Measurements from ENCODE around the gene ECSIT.

Gene ECSIT

DNA sequence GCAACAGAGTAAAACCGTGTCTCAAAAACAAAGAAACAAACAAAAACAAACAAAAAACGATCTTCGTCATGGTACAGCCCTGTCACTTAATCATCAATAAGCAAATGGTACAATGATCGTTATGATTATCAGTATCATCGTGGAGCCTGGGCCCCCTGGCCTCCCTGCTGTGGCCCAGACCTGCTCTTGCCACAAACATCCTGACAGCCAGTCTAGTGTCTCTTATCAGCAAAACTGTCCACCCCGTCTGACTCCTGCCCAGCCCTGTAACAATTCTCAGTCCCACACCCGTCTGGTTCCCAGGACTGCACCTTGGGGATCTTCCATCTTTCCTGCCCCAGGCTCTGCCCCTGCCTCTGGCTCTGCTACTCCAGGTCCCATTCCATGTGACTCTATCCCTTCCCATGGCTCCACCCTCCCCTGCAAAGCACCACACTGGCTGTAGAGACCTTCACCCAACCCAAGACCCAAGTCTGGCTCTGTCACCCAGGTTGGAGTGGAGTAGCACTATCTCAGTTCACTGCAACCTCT lies 29.0 kb downstream of the ECSIT start:
- no peak for DNase-seq (ENCODE audit: low read depth)

DNA sequence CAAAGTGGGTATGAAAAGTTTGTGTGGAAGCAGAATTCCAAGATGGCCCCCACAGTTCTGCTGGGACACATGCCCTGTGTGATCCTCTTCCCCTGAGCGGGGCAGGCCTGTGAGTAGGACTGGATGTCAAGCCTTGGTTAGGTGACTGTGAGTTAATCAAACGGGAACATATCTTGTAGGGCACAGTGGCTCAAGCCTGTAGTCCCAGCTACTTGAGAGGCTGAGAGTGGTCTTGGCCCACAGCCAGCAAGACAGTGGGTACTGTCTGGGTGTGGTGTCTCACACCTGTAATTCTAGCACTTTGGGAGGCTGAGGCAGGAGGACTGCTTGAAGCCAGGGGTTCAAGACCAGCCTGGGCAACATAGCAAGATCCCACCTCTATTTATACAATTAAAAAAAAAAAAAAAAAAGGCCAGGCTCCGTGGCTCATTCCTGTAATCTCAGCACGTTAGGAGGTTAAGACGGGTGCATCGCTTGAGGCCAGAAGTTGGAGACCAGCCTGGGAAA lies 29.7 kb downstream of the ECSIT start:
- DNase-seq (ENCODE audit: low read depth): no peak

DNA sequence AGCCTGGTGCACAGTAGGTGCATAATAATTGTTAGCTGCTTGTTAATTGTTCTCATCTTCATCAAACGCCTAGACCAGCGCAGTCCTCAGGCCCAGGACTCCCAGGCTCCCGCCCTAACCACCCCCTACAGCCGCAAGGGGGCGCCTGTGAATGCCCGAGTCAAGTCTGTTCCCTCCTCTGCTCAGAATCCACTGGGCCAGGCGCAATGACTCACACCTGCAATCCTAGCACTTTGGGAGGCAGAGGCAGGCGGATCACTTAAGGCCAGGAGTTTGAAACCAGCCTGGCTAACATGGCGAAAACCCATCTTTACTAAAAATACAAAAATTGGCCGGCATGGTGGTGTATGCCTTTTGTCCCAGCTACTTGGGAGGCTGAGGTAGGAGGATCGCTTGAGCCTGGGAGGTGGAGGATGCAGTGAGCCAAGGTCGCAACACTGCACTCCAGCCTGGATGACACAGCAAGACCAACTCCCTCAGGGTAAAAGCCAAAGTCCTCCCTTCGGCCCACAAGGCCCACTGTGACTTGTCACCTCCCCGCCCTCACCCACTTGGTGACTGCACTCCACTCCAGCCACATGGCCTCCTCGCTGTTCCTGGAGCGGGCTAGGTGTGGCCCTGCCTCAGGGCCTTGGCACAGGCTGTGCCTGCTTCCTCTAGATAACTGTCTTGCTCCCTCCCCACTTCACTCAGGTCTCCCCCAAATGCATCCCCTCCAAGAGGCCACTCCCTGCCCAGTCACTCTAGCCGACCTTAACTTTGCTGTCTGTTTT lies 32.4 kb downstream of the ECSIT start:
- peak; percentile 20 for DNase-seq (ENCODE audit: low read depth)

DNA sequence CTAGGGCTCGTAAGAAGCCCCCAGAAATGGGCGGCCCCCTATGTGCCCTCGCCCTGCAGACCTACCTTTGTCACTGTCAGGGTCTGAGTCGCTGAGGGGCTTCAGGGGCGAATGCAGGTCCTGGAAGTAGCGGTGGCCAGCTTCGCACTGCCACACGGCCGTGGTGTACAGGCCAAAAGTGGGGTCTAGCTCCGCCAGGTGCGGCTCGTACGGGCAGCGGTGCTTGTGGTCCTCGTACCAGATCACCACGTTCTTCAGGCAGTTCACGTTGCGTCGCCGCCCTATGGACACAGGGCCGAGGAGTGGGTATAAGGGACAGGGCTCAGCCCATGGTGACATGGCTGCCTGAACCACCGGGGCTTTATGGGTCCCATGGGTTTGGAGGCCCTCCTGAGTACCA lies 33.0 kb downstream of the ECSIT start:
- DNase-seq (ENCODE audit: low read depth): no peak

DNA sequence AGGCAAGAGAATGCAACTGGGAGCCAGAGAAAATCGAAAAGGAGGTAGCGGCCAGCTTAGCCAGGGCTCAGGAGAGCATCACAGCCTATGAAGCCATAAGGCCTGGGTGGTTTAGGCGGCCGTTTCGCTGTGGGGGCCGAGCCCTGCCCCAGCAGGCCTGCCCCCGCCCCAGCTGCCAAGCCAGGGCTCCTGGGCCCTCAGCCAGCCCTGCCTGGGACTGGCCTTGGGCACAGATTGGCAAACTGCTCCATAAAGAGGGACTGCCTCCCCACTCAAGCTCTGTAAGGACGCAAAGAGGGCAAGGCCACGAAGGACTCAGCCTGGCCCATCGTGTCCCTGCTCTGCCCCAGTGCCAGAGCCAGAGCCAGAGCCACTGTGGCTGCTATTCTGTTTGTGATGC lies 33.5 kb downstream of the ECSIT start:
- no peak for DNase-seq (ENCODE audit: low read depth)

DNA sequence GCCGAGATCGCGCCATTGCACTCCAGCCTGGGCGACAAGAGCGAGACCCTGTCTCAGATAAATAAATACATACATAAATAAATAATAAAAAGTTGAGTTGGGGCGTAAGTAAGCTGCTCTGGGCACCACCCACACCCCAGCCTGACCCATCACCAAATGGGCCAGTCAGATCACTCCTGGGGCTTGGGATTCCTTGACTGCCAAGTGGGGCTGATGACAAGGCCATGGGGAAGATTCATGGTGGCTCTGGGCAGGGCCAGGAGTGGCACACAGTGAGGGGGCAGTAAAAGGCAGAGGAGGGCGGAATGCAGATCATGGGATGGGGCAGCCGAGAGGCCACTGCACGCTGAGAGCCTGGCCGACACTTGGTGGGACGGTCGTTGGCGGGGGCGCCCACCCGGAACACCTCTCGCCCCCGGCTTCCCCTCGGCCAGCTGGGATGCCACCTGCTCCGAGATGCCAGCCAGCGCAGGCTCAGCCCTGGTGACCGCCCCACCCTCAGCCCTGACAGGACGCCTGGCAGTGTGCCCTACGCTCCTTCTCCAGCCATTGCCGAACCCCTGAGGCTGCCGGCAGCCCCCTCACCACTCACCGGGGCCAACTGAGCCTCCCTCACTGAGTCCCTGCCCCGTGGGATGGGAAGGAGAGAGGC lies 34.2 kb downstream of the ECSIT start:
- no peak for DNase-seq (ENCODE audit: low read depth)

DNA sequence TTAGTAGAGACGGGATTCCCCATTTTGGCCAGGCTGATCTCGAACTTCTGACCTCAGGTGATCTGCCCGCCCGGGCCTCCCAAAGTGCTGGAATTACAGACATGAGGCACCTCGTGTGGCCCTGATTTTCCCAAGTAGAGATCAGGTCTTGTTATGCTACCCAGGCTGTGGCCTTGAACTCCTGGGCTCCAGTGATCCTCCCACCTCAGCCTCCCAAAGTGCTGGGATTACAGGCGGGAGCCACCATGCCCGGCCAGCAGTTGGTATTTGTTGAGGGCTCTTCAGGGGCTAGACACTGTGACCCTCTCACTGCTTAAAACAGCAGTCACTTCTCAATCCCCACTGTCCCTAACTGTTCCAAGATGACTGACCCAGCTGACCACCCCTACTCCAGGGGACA lies 39.6 kb downstream of the ECSIT start:
- no peak for DNase-seq (ENCODE audit: low read depth)

DNA sequence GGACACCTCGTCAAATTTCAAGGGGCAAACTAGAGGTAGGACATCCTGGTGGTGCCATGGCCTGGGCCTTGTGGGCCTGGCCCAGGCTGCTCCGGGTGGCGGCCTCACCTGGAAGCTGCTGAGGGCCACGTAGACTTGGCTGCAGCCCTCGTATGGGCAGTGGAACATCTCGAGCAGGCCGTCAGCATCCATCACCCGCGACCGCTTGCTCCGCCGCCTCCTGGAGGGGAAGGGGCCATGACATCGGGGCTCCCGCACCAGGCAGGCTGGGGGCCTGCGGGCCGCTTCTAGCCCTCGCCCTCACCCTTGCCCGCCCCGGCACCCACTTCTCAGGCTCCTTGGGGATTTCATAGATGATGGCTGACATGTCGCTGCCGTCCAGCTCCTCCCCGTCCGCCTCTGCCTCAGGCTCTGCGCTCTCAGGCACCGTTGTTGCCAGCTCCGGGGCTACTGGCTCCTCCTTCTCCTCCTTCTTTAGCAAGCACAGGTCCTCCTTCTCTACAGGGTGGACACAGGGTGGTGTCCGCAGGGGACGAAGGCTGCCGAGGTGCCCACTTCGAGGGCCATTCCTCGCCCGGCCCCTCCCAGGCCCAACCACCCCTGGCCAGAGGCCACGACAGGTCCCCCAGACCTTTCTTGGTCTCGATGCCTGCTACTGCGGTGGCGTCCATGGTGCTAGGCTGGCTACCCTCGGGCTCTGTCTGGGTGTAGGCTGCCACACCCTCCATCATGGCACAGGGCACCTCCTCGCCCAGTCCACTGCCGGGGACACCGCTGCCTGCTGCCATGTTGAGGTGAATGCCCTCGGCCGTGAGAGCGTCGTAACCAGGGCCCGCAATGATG lies 42.1 kb downstream of the ECSIT start:
- DNase-seq (ENCODE audit: low read depth): no peak

DNA sequence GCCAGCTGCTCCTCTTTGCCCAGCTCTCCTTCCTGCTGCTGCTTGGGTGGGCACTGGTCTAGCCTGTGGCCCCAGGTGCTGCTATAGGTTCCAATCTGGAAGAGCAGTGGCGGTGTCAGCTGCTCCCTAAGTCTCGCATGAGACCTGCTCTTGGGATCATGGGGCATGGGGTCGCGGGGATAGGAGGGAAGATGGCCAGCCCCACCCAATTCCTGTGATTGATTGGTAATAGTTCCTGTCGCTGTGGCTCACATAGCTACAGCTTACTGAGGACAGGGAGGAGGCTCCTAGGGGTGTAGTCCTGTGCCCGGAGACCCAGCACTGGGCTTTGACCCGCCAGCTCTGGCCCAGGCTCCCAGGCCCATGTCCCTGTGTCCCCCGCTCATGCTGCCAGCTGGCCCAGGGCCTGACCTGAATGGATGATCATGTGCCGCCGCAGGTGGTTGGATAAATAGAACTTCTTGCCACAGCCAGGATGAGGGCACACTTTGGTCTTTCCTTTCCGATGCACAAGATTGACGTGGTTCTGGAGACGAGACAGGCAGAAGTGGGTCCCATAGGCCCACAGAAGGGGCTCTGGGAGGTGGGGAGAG lies 43.6 kb downstream of the ECSIT start:
- DNase-seq (ENCODE audit: low read depth): no peak

DNA sequence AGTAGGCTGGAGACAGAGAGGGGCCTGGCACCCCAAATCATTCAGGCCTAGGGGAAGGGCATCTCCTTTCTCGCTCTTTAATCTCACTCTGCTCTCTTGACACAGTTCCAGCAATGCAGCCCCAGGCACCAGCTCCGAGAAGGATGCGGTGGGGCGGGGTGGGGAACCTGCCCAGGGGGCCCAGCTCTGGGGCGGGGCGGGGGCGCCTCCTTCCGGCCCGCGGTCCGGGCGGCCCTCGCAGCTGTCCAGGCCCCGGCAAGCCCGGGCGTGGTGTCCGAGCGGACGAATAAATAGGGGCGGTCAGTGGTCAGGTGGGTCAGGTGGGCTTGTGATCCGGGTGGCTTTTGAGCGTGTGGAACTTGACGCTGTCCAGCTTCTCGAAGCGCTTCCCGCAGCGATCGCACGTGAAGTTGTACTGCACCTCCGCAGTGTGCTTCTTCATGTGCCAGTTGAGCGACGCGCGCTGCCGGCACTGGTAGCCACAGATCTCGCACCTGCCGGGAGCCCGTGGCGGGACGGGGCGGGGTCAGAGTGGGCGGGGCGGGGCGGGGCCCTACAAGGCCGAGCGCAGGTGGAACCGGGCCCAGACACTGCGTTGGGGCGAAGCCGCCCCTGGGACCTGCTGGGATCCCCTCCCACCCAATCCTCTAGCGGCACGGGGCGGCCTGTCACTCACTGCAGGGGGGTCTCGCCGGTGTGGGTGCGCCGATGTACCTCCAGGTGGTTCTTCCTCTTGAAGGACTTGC lies 45.4 kb downstream of the ECSIT start:
- no peak for DNase-seq (ENCODE audit: low read depth)

DNA sequence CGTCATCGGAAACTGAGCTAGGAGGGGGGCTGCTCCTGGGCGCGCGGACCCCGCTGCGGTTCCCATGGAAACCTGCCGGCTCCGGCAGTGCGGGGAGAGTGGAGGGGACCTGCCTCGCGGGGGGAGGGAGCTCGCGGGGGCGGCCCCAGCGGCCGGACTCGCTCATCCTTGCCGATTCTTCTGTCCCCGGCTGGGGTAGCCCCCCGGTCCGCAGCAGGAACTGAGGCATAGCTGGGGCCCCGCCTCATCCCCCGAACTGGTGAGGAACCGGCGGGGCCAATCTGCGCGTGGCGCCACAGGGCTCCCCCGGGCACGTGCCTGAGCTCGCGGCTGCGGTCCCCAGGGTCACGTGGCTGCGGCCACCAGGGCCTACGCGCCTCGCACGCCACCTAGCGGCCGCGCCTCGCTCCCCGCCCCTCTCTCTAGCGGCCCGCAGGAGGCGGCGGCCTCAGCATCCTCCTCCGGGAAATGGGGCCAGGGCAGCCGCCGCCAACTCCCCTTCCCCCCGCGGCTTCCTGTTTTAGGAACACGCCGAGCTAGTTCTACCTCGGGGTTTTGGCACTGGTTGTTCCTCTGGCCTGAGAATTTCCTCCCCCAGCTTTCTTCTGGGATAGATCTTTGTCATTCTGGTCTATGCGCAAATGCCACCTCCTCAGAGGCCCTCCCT lies 46.4 kb downstream of the ECSIT start:
- DNase-seq (ENCODE audit: low read depth): peak; percentile 76

DNA sequence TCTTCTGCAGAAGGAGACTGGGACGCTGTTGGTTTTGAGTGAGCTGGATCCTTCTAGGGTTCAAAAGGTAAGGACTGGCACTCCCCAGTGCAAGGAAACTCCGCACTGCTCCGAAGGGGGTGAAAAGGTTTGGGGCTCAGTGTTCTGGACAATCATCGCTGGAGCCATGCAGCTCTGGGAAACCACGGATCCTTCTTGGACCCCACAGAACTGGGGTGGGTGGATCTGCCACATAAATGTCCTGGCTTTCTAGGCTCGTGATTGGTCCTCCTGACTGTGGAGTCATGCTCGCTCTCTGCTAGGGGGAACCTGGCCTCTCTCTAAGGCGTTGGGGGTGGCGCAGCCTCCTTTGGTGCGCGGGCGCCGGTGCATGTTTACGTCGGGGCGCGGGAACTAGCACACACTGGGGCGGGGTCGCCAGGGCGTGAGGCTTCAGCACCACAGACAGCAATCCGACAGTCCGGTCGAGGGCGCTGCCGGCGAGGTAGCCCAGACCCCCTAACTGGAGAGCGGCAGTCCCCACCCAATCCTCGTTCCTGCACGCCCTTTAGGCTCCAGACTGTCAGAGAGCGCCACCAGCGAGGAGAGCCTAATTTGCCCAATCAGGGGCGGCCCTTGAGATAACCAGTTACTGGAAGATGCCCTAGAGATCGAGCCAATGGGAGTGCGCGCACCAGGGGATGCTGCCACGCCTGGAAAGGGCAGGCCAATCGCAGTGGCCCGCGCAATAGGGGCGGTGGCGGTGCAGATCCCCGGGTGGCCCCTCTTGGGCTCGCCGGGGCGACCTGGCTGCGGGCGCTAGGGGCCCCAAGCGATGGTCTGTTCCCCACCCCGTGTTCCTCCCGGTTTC lies 47.2 kb downstream of the ECSIT start:
- peak; percentile 44 for DNase-seq (ENCODE audit: low read depth)

DNA sequence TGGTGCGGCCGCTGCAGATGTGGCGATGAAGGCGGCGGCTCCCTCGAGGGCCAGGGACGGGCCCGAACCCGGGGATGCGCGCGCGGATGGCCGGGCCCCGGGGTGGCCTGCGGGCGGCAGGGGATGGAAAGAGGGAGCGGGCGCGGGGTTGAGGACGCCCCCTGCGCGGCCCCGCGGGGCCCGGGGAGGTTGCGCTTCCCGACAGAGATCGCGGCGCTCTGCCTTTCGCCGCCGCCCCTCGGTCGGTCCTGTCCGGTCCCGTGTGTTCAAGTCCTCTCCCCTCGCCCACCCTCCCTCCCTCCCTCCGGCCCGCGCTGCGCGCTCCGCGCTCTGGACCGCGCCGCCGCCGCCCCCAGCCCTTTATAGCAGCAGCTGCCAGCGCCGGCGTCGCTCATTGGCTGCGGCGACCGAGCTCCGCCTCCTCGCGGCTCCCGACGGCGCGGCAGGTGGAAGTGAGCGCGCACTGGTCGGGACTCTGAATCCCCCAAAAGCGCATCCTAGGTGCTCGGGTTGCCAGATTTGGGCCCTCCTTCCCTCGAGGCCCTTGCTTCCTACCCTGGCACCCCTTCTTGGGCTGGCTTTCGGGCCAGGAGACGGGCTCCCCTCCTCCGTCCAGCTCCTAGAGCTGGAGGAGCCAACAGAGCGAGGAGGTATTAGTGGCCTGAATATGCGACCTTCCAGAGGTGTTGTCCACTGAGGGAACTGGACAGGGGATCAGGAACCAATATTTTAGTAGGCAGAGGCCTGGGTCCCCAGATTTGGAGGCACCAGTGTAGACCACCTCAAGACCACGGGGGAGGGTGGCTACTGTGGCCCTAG lies 48.0 kb downstream of the ECSIT start, which contains the start of gene ELAVL3:
Gene ELAVL3, minus strand, starts transcription at position 332 of the 819 bp plus-strand sequence. CDS start 438 bp downstream, outside the sequence.
- DNase-seq (ENCODE audit: low read depth): no peak

DNA sequence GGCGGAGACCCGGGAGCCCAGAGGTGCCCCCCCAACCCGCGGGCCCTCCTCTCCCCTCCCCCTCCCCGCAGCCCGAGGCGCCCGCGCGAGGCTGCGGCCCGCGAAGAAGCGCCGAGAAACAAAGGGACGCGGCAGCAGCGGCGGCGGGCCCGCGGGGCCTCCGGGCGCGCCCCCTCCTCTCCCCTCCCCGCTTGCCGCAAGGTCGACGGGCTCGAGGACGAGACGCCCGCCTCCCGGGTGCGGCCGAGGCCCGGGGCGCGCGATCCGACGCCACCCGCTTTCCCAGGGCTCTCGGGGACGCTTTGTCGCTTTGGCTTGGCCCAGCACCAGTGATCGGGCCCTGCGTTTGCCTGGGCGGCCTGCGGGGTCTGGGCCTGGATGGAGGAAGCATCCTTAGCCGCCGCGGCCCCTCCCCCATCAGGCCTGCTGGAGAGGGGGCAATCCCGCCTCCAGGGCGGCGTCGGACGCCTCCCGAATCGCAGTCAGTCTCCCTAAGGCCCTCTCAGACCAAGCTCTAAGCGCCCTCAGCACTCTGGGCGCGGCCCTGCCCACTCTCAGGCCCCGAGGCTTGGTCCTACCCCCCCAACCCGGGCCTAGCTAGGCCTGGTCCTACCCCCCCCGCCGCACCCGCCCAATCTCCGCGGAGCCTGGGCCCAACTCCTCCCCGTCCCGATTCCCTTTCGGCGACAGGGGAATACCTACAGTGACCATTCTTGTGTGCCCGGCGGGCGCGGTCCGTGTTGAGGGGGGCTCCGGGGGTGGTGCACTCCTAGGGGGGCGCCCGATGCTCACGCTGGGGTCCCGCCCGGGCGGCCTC lies 48.8 kb downstream of the ECSIT start:
- no peak for DNase-seq (ENCODE audit: low read depth)

DNA sequence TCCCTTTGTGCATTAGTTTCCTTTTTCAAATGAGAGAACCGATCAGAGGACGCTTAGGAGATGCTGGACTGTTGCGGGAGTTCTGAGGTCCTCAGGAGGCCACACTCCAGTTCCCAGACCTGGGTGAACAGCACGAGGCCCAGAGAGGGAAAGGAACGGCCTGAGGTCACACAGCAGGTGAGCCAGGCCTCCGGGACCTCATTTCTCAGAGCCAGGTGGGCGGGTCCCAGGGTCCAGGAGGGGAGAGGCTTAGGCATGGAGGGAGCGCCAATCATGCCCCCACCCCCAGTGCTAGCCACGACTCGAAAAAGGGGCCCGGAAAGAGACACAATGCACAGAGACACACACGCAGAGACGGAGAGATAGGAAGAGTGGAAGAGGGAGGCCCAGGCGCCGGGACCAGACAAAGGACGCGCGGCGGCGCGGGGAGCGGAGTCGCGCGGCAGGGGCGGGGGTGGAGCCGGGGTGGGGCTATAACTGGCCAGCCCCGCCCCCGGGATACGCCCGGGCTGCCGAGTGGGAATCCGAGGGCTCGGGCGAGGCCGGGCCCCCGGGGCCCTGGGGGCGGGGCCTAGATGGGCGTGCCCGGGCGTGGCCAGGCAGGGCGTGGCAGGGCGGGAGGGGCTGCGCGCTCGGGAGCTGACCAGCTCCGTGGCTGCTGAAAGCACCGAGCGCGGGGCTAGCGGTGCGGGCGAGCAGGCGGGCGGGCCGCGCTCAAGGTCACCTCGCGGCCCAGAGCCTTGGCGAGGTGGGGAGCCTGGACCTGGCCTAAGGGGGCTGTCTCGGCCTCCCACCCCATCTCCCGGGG lies 49.6 kb downstream of the ECSIT start:
- no peak for DNase-seq (ENCODE audit: low read depth)

DNA sequence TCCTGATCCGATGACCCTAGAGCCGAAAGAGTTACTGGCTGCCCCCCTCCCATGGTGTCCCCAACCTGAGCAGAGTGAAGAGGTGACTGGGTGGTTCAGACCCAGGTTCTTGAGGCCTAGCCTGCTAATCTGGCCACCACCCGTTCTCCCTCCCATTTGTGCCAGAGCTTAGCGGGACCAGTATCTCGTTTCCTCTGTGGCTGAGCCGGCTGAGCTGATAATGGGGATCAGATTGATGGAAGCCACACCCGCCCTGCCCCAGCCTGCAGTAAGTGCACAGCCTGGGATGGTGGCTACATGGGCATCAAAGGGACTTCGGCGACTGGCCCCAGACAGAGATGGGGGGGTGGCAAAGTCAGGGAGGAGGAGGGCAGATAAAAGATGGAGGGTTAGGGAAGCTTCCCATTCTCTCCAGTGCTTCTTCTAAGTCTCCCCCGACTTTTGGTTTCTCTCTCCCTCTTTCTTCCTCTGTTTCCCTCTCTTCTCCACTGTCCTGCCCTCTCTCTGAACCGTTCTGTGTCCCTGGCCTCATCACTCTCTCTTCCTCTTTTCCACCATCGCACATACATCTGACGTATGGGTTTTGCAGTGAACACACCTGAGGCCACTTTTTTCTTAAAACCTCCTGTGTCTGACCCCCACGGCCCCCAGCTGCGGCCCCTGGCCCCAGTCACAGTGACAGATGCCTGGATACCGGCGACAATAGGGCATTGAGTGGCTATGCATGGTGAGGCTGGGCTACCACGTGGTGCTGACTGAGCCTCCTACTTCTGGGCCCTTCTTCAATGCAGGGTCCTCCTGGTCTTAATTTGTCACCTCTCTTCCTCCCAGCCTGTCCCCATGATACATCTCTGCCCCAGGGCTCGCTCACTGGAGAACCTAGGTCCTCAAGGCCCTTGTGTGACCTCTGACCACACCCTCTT lies 50.5 kb downstream of the ECSIT start:
- no peak for DNase-seq (ENCODE audit: low read depth)

Measured in T-helper 22 cell (primary cell).